Small intestine (tissue), 7 donors: ENCODE measurements around the gene NXPE3. TPM values are rescaled to one million over a fixed set of nuclear protein-coding genes. Genes with fewer than 3 reads are reported as not detected.
"Not testable (repeated sequence)": the region's sequence is repeated elsewhere in the genome, so short reads cannot be mapped to it uniquely, and the experiment has no call there.

Experiments used
- DNase-seq, 2 donors: peaks; one replicate each; pipeline versions ENCODE4 v3.0.0 to v3.0.0-alpha.2; 2013
- FAIRE-seq: peaks from 2 replicates; lab custom pipeline; 2012; peaks lifted over from hg19 to GRCh38; lab: Jason Lieb, UNC
- H3K27ac ChIP-seq, 3 donors: one replicate each; pipeline ENCODE4 v1.5.1; 2013; ENCODE audit warnings: low read length in 2 of 3, mild to moderate bottlenecking in 2 of 3, control low read depth in 1 of 3, inconsistent platforms in 1 of 3, low read depth in 1 of 3, moderate library complexity in 1 of 3
- H3K27me3 ChIP-seq, 3 donors: one replicate each; pipeline ENCODE4 v1.6.1; 2013; ENCODE audit warnings: low read length in 3 of 3, inconsistent platforms in 1 of 3; ENCODE audit not compliant: control insufficient read depth in 3 of 3, insufficient read depth in 3 of 3
- H3K36me3 ChIP-seq, 3 donors: one replicate each; pipeline ENCODE4 v1.6.1; 2013; ENCODE audit warnings: low read length in 3 of 3, inconsistent platforms in 1 of 3, low read depth in 1 of 3, mild to moderate bottlenecking in 1 of 3, moderate library complexity in 1 of 3; ENCODE audit not compliant: control insufficient read depth in 3 of 3, insufficient read depth in 2 of 3
- H3K4me1 ChIP-seq, 3 donors: one replicate each; pipeline ENCODE4 v1.6.1; 2013; ENCODE audit warnings: low read length in 2 of 3, inconsistent platforms in 1 of 3, low read depth in 1 of 3, mild to moderate bottlenecking in 1 of 3, moderate library complexity in 1 of 3; ENCODE audit not compliant: control insufficient read depth in 3 of 3, insufficient read depth in 2 of 3
- H3K4me3 ChIP-seq, 3 donors: one replicate each; pipeline ENCODE4 v1.5.1; 2013; ENCODE audit warnings: low read length in 3 of 3, control low read depth in 1 of 3, inconsistent platforms in 1 of 3, low read depth in 1 of 3, mild to moderate bottlenecking in 1 of 3, moderate library complexity in 1 of 3
- H3K9me3 ChIP-seq, 2 donors: one replicate each; pipeline ENCODE4 v1.6.1; 2013; ENCODE audit warnings: low read depth in 1 of 2, low read length in 1 of 2; ENCODE audit not compliant: control insufficient read depth in 2 of 2, insufficient read depth in 1 of 2
- WGBS, 3 donors: extraction: QIAGEN DNeasy Blood & Tissue Kit; methylation state at CpG; one replicate each; pipeline ENCODE4 v1.1.7; 2013; 5-methylcytosine and 5-hydroxymethylcytosine counted together
- polyA plus RNA-seq, 4 donors: library from polyadenylated mRNA; stranded (reverse) in 3 of 4; unstranded in 1 of 4; fragments of 200-250 nt in 3 of 4; fragments of 120-200 nt in 1 of 4; gene quantifications; one replicate each; pipeline versions ENCODE4 v1.2.1 to v1.2.3, GENCODE V29; 2013
- donor health status: healthy with polysubstance abuse.
- donor health status: control.
- donor health status: control.
- donor health status: Bipolar disorder and iron deficiency.
- donor health status: healthy.

Gene NXPE3
- polyA plus RNA-seq, 4 donors = 0.45 to 5.4 (median 1.5) TPM

DNA sequence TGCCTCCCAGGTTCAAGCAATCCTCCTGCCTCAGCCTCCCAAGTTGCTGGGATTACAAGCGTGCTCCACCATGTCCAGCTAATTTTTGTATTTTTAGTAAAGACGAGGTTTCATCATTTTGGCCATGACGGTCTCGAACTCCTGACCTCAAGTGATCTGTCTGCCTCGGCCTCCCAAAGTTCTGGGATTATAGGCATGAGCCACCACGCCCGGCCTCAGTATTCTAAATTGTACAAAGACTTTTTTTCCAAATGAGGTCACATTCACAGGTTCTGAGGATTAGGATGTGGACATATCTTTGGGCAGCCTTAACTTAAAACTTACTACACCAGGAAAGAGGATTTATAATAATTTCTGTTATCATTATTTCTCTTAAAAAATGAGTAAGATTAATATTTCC, 85.9 kb downstream of the NXPE3 start:
- not testable (repeated sequence) for DNase-seq, H3K9me3 ChIP-seq, H3K4me3 ChIP-seq, H3K27me3 ChIP-seq, H3K27ac ChIP-seq, FAIRE-seq
- peaks cover 2 to 29% (median 4%) of the 10 kb centered on the region in 3 donors for H3K4me1 ChIP-seq
- H3K36me3 ChIP-seq = peaks cover 3 to 12% (median 7%) of the 10 kb centered on the region in 3 donors
- 87 to 95% (median 93%) methylated on average over 7 of the region's 7 CpGs for WGBS, 3 donors

DNA sequence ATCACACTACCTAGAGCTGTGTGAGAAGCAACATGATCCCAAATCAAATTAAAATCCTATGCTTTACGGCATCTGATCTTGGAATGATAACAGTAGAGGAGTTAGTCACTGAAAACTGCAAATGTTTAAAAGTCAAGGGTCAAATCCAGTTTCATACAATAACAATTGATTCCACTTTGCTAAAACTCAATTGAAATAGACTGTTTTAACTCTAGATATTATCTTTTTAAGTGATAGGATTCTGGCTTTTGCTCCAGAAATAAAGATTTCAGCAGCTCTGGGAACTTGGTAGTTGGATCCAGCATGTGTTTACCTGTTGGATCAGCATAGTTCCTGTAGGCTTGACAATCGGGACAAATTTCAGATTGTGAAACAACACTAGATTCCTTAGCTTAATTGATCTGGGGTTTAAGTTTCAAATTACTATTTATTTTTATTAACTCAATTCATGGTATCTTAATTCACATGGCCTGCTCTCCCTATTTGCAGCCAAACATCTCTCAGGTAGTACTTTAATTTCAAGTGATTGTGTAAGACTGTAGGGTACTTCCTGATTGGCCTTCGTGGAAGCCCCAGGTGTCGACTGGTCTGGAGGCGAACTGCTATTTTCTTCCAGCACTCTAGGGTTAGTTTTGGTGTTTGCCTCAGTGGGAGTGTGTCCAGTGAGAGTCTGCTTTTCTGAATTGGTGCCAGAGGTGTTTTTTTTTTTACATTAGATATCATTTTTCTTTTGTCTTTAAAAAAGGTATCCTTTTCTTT, 86.9 kb downstream of the NXPE3 start:
- Histone ChIP-seq H3K27ac (peak overlapping the region in 1 of 3 donors; percentile 47), H3K27me3 (no peaks in the 10 kb centered on the region), H3K36me3 (peaks cover 0 to 8% (median 2%) of the 10 kb centered on the region in 3 donors), H3K4me1 (peaks cover 2 to 25% (median 4%) of the 10 kb centered on the region in 3 donors), H3K4me3 (no peak overlapping the region), H3K9me3 (peaks cover 0 to 10% of the 10 kb centered on the region in 2 donors)
- DNase-seq (peak; percentile 37 to 44), FAIRE-seq (no peak)
- WGBS, 3 donors = 20 to 47% (median 29%) methylated on average over 5 of the region's 5 CpGs

GRCh38 chr3:101867511-101867910, 88.5 kb downstream of the NXPE3 start:
- no peaks in the 10 kb centered on the region for H3K36me3 ChIP-seq
- no peak overlapping the region for H3K4me3 ChIP-seq
- DNase-seq (no peak), FAIRE-seq (no peak)
- H3K4me1 ChIP-seq = peaks cover 2 to 22% (median 4%) of the 10 kb centered on the region in 3 donors
- H3K27me3 ChIP-seq = no peaks in the 10 kb centered on the region
- H3K27ac ChIP-seq = peak overlapping the region in 1 of 3 donors; percentile 37
- peaks cover 0 to 10% of the 10 kb centered on the region in 2 donors for H3K9me3 ChIP-seq

DNA sequence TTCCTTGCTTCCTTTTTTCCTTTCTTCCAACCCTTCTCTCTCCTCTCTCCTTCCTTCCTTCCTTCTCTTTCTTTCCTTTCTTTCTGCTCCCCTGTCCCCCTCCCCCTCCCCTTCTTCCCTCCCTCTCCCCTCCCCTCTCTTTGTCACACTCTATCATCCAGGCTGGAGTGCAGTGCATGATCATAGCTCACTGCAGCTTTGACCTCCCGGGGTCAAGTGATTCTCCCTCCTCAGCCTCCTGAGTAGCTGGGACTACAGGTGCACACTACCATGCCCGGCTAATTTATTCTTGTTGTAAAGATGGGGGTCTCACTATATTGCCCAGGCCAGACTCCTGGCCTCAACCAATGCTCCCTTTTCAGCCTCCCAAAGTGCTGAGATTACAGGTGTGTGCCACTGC, 89.0 kb downstream of the NXPE3 start:
- peaks cover 2 to 22% (median 4%) of the 10 kb centered on the region in 3 donors for H3K4me1 ChIP-seq
- peak overlapping the region in 1 of 3 donors; percentile 86 for H3K27ac ChIP-seq
- no peak overlapping the region for H3K4me3 ChIP-seq
- no peaks in the 10 kb centered on the region for H3K27me3 ChIP-seq
- no peaks in the 10 kb centered on the region for H3K36me3 ChIP-seq
- WGBS, 3 donors = 79 to 87% (median 86%) methylated on average over 2 of the region's 2 CpGs
- no peak for FAIRE-seq
- DNase-seq = no peak
- H3K9me3 ChIP-seq = peaks cover 0 to 10% of the 10 kb centered on the region in 2 donors

- Histone ChIP-seq H3K36me3 (no peaks in the 10 kb centered on the region), H3K27me3 (no peaks in the 10 kb centered on the region), H3K9me3 (peaks cover 0 to 10% of the 10 kb centered on the region in 2 donors), H3K4me3 (no peak overlapping the region), H3K27ac (peak overlapping the region in 2 of 3 donors; percentile 36 to 86), H3K4me1 (peaks cover 2 to 21% (median 4%) of the 10 kb centered on the region in 3 donors)
- DNase-seq = peak; percentile 80 to 95
- FAIRE-seq = no peak
- 67 to 79% (median 72%) methylated on average over 12 of the region's 12 CpGs for WGBS, 3 donors
Measured at GRCh38 chr3:101868534-101869464, 89.8 kb downstream of the NXPE3 start.

DNA sequence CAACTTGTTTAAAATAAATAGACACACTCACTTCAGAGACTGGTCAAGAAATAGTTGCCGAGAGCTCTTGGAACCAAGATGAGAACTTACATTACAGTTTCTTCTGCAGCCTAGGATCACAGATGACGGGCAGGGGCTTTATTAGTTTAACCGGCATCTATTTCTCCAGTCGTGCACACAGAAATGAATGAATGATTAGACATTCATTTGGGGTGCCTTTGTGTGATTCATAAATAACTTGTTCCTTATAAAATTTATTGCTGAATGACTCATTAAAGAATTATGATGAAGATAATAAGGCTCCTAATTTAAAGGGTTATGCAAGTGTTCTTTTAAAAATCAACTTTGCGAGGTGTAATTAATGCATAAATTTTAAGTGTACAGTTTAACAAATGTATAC, 91.1 kb downstream of the NXPE3 start:
- peaks cover 0 to 10% of the 10 kb centered on the region in 2 donors for H3K9me3 ChIP-seq
- H3K27ac ChIP-seq = no peak overlapping the region
- no peak overlapping the region for H3K4me3 ChIP-seq
- no peaks in the 10 kb centered on the region for H3K36me3 ChIP-seq
- DNase-seq = peak in 1 of 2 donors; percentile 44
- H3K27me3 ChIP-seq = no peaks in the 10 kb centered on the region
- peaks cover 2 to 21% (median 4%) of the 10 kb centered on the region in 3 donors for H3K4me1 ChIP-seq
- 47 to 77% (median 69%) methylated on average over 5 of the region's 5 CpGs for WGBS, 3 donors
- FAIRE-seq = no peak

GRCh38 chr3:101873619-101874018, 94.6 kb downstream of the NXPE3 start:
- Histone ChIP-seq H3K9me3 (peaks cover 0 to 10% of the 10 kb centered on the region in 2 donors), H3K4me3 (no peak overlapping the region), H3K27me3 (no peaks in the 10 kb centered on the region), H3K4me1 (peaks cover 0 to 9% (median 6%) of the 10 kb centered on the region in 3 donors), H3K27ac (no peak overlapping the region), H3K36me3 (no peaks in the 10 kb centered on the region)
- DNase-seq = no peak
- no peak for FAIRE-seq
- 67 to 81% (median 72%) methylated on average over 2 of the region's 2 CpGs for WGBS, 3 donors

GRCh38 chr3:101876142-101876541, 97.1 kb downstream of the NXPE3 start:
- Histone ChIP-seq H3K9me3 (no peaks in the 10 kb centered on the region), H3K27ac (no peak overlapping the region), H3K4me3 (no peak overlapping the region), H3K4me1 (peaks cover 0 to 4% (median 0%) of the 10 kb centered on the region in 3 donors), H3K27me3 (no peaks in the 10 kb centered on the region), H3K36me3 (no peaks in the 10 kb centered on the region)
- FAIRE-seq (no peak), DNase-seq (no peak)
- 76 to 87% (median 82%) methylated on average over 8 of the region's 8 CpGs for WGBS, 3 donors
